Measurements from ENCODE around the gene MYH14. TPM values are rescaled to one million over a fixed set of nuclear protein-coding genes. Genes with fewer than 3 reads are reported as not detected.

MYH14 gene
- total and polyA plus RNA-seq, 2 of the 8 experiments (the other 6 are each of a cell fraction or from before 2014, with no cell fraction given): 17.3 to 28.6 TPM

DNA sequence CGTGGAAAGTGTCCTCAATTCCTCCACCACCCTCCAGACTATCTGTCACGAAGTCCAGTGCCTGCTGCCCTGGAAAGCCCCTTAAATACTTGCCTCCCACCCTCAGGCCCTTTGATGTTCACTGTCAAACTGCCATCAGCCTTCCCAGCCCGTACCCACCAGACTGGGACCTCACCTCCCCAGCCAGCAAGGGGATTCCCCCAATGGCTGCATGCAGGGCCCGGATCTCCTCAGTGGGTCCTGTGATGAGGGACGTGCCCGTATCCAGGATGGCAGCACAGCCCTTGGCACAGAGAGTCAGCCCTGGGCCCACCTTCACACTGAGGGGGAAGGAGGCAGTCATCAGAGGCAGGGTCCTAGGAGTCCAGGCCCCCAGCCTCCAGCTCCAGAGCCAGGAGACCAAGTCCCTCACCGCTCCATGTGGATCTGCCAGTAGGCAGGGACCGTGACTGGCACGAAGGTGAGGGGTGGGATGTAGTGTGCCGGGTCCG is 156.0 kb downstream of the MYH14 start:
- no peak overlapping the region for H4K8ac ChIP-seq (ENCODE audit: extremely low read depth, insufficient read depth, low read length)
- H2BK15ac ChIP-seq (ENCODE audit: low read length): no peak overlapping the region
- no peak overlapping the region for H3K23ac ChIP-seq (ENCODE audit: insufficient read length)
- H2BK5ac ChIP-seq (ENCODE audit: low read depth, low read length): no peak overlapping the region
- no peak overlapping the region for H2BK20ac ChIP-seq (ENCODE audit: low read length)
- no peaks in the 10 kb centered on the region for H3K79me1 ChIP-seq (ENCODE audit: low read depth, low read length)
- H4K20me1 ChIP-seq (replicated peaks in 1 of 2; ENCODE audit: control insufficient read depth in 1 of 2, insufficient read depth in 2 of 2, low read length in 2 of 2): no peaks in the 10 kb centered on the region
- H3K79me2 ChIP-seq (ENCODE audit: control insufficient read depth in 1 of 2, insufficient read depth in 2 of 2, low read length in 2 of 2): no peaks in the 10 kb centered on the region
- no peak overlapping the region for H4K5ac ChIP-seq (ENCODE audit: insufficient read length, low read depth, low read length)
- H3K4me1 ChIP-seq (replicated peaks in 1 of 4; ENCODE audit: control insufficient read depth in 3 of 4, insufficient read depth in 4 of 4, low read length in 3 of 4): peaks cover 0 to 2% (median 0%) of the 10 kb centered on the region in 4 experiments; a peak in 2 of 7 replicates
- no peak overlapping the region for H2BK120ac ChIP-seq (replicated peaks; ENCODE audit: low read depth, low read length)
- H3K18ac ChIP-seq (ENCODE audit: extremely low read depth, low read length): no peak overlapping the region
- H3K4me2 ChIP-seq (ENCODE audit: insufficient read depth in 1 of 2, low read depth in 2 of 2, low read length in 2 of 2): no peak overlapping the region
- no peak overlapping the region for H2AFZ ChIP-seq (ENCODE audit: low read length)
- H3K23me2 ChIP-seq (ENCODE audit: low read depth, low read length): no peaks in the 10 kb centered on the region
- no peak for FAIRE-seq
- no peak for DNase-seq (ENCODE audit: low read depth in 1 of 2, low spot score in 2 of 2)
- no peaks in the 10 kb centered on the region for H3K9me3 ChIP-seq (ENCODE audit: insufficient read depth in 2 of 2, low read depth in 1 of 2, low read length in 1 of 2)
- H3K27me3 ChIP-seq (replicated peaks in 1 of 4; ENCODE audit: control insufficient read depth in 3 of 4, extremely low read depth in 1 of 4, insufficient read depth in 3 of 4, low read length in 3 of 4): peaks cover 0 to 4% (median 0%) of the 10 kb centered on the region in 4 experiments; a peak in 2 of 7 replicates
- WGBS, 2 experiments (ENCODE audit: extremely low coverage in 1 of 2, insufficient coverage in 1 of 2, insufficient read length in 1 of 2, insufficient replicate concordance in 2 of 2, low coverage in 1 of 2, low lambda C conversion rate in 2 of 2, missing lambda C conversion rate in 1 of 2): 93% methylated on average over 11 of the region's 11 CpGs; no CpG with 5 or more reads in 1 of the 2 experiments
- H3K56ac ChIP-seq (replicated peaks; ENCODE audit: insufficient read length, low read depth, low read length): no peak overlapping the region
- H3K27ac ChIP-seq (ENCODE audit: low read depth, low read length): no peak overlapping the region
- H3K4ac ChIP-seq (replicated peaks; ENCODE audit: insufficient read length, low read depth, low read length): no peak overlapping the region
- H3K9ac ChIP-seq (replicated peaks in 1 of 4; ENCODE audit: extremely low read depth in 1 of 4, low read depth in 3 of 4, low read length in 3 of 4): no peak overlapping the region
- H4K91ac ChIP-seq (replicated peaks; ENCODE audit: insufficient read length, low read length): no peak overlapping the region
- no peak overlapping the region for H3K4me3 ChIP-seq (ENCODE audit: extremely low read depth in 1 of 4, insufficient read depth in 2 of 4, low read depth in 3 of 4, low read length in 4 of 4)
- ChIA-PET POLR2A (ENCODE audit: partially characterized antibody) (no interaction called here), CTCF (ENCODE audit: partially characterized antibody) (interaction anchor here (0.9 to 1.3 kb wide), 3 partner anchors 10 to 127 kb away, joined by 3 to 5 read pairs (median 4); no protein-coding TSS in a partner anchor)
- H3K36me3 ChIP-seq (ENCODE audit: control insufficient read depth in 2 of 4, insufficient read depth in 4 of 4, low read length in 3 of 4): no peaks in the 10 kb centered on the region
- H2AK5ac ChIP-seq (ENCODE audit: low read depth, low read length): no peak overlapping the region
- no peak overlapping the region for H3K14ac ChIP-seq (ENCODE audit: insufficient read length)
- H2BK12ac ChIP-seq (ENCODE audit: low read depth, low read length): no peak overlapping the region
- no peak for TF ChIP-seq YY1 (IDR thresholded peaks at IDR 0.05; ENCODE audit: low read depth, low read length)
- TF ChIP-seq POU5F1 (IDR thresholded peaks at IDR 0.05; ENCODE audit: low read depth, low read length): no peak
- no peak for TF ChIP-seq KDM1A (IDR thresholded peaks at IDR 0.05; ENCODE audit: borderline replicate concordance, low read length)
- TF ChIP-seq JUN (IDR thresholded peaks at IDR 0.05; ENCODE audit: low read depth, low read length): no peak
- no peak for TF ChIP-seq CTBP2 (IDR thresholded peaks at IDR 0.05; ENCODE audit: borderline replicate concordance, insufficient read depth, insufficient read length, low read length)
- no peak for TF ChIP-seq JUND (IDR thresholded peaks at IDR 0.05; ENCODE audit: low read length)
- TF ChIP-seq, protein P1, sequence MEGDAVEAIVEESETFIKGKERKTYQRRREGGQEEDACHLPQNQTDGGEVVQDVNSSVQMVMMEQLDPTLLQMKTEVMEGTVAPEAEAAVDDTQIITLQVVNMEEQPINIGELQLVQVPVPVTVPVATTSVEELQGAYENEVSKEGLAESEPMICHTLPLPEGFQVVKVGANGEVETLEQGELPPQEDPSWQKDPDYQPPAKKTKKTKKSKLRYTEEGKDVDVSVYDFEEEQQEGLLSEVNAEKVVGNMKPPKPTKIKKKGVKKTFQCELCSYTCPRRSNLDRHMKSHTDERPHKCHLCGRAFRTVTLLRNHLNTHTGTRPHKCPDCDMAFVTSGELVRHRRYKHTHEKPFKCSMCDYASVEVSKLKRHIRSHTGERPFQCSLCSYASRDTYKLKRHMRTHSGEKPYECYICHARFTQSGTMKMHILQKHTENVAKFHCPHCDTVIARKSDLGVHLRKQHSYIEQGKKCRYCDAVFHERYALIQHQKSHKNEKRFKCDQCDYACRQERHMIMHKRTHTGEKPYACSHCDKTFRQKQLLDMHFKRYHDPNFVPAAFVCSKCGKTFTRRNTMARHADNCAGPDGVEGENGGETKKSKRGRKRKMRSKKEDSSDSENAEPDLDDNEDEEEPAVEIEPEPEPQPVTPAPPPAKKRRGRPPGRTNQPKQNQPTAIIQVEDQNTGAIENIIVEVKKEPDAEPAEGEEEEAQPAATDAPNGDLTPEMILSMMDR (IDR thresholded peaks at IDR 0.05; ENCODE audit: control extremely low read depth in 1 of 3, insufficient read depth in 1 of 3, low read depth in 1 of 3, low read length in 3 of 3): no peak
- TF ChIP-seq HDAC6 (IDR thresholded peaks at IDR 0.05; ENCODE audit: low read depth, low read length): no peak
- TF ChIP-seq MAFK (IDR thresholded peaks at IDR 0.05; ENCODE audit: low read depth, low read length): no peak
- TF ChIP-seq, protein P2, sequence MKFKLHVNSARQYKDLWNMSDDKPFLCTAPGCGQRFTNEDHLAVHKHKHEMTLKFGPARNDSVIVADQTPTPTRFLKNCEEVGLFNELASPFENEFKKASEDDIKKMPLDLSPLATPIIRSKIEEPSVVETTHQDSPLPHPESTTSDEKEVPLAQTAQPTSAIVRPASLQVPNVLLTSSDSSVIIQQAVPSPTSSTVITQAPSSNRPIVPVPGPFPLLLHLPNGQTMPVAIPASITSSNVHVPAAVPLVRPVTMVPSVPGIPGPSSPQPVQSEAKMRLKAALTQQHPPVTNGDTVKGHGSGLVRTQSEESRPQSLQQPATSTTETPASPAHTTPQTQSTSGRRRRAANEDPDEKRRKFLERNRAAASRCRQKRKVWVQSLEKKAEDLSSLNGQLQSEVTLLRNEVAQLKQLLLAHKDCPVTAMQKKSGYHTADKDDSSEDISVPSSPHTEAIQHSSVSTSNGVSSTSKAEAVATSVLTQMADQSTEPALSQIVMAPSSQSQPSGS (IDR thresholded peaks at IDR 0.05; ENCODE audit: low read length): no peak
